Pancreas (tissue), 10 donors: ENCODE results near the gene HOXA11. TPM values are rescaled to one million over a fixed set of nuclear protein-coding genes. Genes with fewer than 3 reads are reported as not detected.

Experiments
- ATAC-seq, 4 donors: fragments of 200-7000 bp; cut with Tn5 transposase; one replicate each; pipeline versions ENCODE4 v1.8.0 to v1.9.1; 2020; ENCODE audit warnings: mild to moderate bottlenecking in 4 of 4, moderate library complexity in 4 of 4
- DNase-seq, 6 donors: peaks; one replicate each; pipeline ENCODE4 v3.0.0-alpha.2; 2020
- FAIRE-seq: peaks from 2 replicates; lab custom pipeline; 2012; peaks lifted over from hg19 to GRCh38; lab: Jason Lieb, UNC
- H3K27ac ChIP-seq, 4 donors: fragments of 200-600 bp; sonication (generic); 1 replicate in 3 of 4; 2 replicates in 1 of 4; pipeline versions ENCODE4 v1.5.0 to v1.8.0; 2020
- H3K27me3 ChIP-seq, 4 donors: fragments of 200-600 bp; one replicate each; pipeline ENCODE4 v1.8.0; 2021
- H3K36me3 ChIP-seq, 3 donors: fragments of 200-600 bp; sonication (generic) in 1 of 3; one replicate each; pipeline versions ENCODE4 v1.5.0 to v1.8.0; 2020 to 2021
- H3K4me1 ChIP-seq, 3 donors: fragments of 200-600 bp; one replicate each; pipeline ENCODE4 v1.8.0; 2021
- H3K4me3 ChIP-seq, 4 donors: fragments of 200-600 bp; sonication (generic) in 2 of 4; one replicate each; pipeline versions ENCODE4 v1.5.0 to v1.8.0; 2020 to 2021
- H3K9me3 ChIP-seq, 4 donors: fragments of 200-600 bp; one replicate each; pipeline ENCODE4 v1.8.0; 2021
- CTCF ChIP-seq, 4 donors: fragments of 200-600 bp; sonication (generic) in 3 of 4; IDR thresholded peaks; one replicate each; pipeline versions ENCODE4 v1.5.0 to v1.8.0; 2021; ENCODE audit warnings: antibody characterized with exemption in 4 of 4
- WGBS, 2 donors: extraction: QIAGEN DNeasy Blood & Tissue Kit; methylation state at CpG; one replicate each; pipeline ENCODE4 v1.1.7; 2013; 5-methylcytosine and 5-hydroxymethylcytosine counted together
- intact Hi-C, 3 donors: fragments of 100-400 bp; cut with DNase I; formaldehyde crosslinking; loops; one replicate each; pipeline versions ENCODE4 v1.11.1 to v1.14.2; 2022
- polyA plus RNA-seq, 2 donors: library from polyadenylated mRNA; stranded (reverse); fragments of 200-250 nt; gene quantifications; one replicate each; pipeline ENCODE4 v1.2.3, GENCODE V29; 2013
- total RNA-seq, 6 donors: library from RNA; stranded (reverse); fragmentation: NEBNext Ultra II Directional in 4 of 6; extraction: Animal tissue kit (Norgen Biotek cat#: 25700) in 4 of 6; gene quantifications; one replicate each; pipeline versions ENCODE4 v1.2.1 to v1.2.4, GENCODE V29; 2021 to 2023
- donor health status: healthy with polysubstance abuse.
- donor health status: DM: no; HTN: no; CAD: no; lungs with moderate emphysema.
- donor health status: DM: no; HTN: no; CAD: no.
- donor health status: control.
- donor health status: control.
- donor health status: Bipolar disorder and iron deficiency.
- donor health status: DM: yes; HTN: yes; CAD: no.
- donor health status: DM: no; HTN: no; CAD: no.
- donor health status: DM: no; HTN: no; CAD: no.
- donor health status: DM: yes; HTN: yes; CAD: no.

Gene HOXA11
- total and polyA plus RNA-seq, 8 donors: not detected

DNA sequence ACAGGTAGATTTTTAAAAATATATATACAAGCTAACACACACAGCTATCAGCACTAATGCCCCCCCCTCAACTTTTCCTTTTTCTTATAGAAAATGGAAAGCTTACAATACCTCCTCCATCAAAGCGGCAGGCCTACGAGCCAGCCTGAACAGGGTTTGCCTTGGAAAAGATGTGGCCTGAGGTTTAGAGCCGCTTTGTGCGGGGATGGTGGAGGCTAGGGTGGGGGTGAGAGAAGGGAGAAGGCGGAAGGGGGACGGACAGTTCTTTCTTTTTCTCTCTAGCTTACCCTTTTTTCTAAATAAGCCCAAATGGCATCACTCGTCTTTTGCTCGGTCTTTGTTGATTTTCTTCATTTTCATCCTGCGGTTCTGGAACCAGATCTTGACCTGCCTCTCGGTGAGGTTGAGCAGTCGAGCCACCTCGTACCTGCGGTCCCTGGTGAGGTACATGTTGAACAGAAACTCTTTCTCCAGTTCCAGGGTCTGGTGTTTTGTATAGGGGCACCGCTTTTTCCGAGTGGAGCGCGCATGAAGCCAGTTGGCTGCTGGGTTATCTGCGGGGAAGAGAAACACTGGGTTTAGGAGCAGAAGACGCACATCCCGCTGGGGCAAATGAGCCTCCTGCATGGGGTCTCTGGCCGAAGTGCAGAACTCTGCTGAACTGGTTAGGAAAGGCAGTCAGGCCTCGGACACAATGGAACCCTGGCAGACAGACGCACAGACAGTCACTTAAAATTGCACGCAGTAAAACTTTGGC is 21.6 kb downstream of the HOXA11 start:
- Histone ChIP-seq H3K27ac (no peak overlapping the region), H3K4me3 (no peak overlapping the region), H3K4me1 (peaks cover 0 to 7% (median 5%) of the 10 kb centered on the region in 3 donors), H3K27me3 (peaks cover 14 to 79% (median 27%) of the 10 kb centered on the region in 4 donors), H3K36me3 (no peaks in the 10 kb centered on the region), H3K9me3 (no peaks in the 10 kb centered on the region)
- DNase-seq (no peak), FAIRE-seq (no peak), ATAC-seq (no peak)
- 43 to 49% methylated on average over 24 of the region's 24 CpGs for WGBS, 2 donors
- intact Hi-C loops: no loop called here
- no peak for TF ChIP-seq CTCF (IDR thresholded peaks at IDR 0.05)

- peaks cover 0 to 7% (median 5%) of the 10 kb centered on the region in 3 donors for H3K4me1 ChIP-seq
- WGBS, 2 donors: 59 to 69% methylated on average over 7 of the region's 7 CpGs
- no peak overlapping the region for H3K4me3 ChIP-seq
- FAIRE-seq (peak; percentile 51), ATAC-seq (no peak), DNase-seq (no peak)
- no peak for TF ChIP-seq CTCF (IDR thresholded peaks at IDR 0.05)
- intact Hi-C loops: no loop called here
- peaks cover 13 to 75% (median 30%) of the 10 kb centered on the region in 4 donors for H3K27me3 ChIP-seq
- H3K9me3 ChIP-seq: no peaks in the 10 kb centered on the region
- H3K27ac ChIP-seq: no peak overlapping the region
- H3K36me3 ChIP-seq: no peaks in the 10 kb centered on the region
Observed at GRCh38 chr7:27162561-27163287, 22.3 kb downstream of the HOXA11 start.

GRCh38 chr7:27161721-27162560 is 23.1 kb downstream of the HOXA11 start:
- peak in 3 of 6 donors; percentile 15 to 64 (median 55) for DNase-seq

GRCh38 chr7:27161214-27161720 is 23.8 kb downstream of the HOXA11 start:
- peak in 3 of 6 donors; percentile 18 to 57 (median 32) for DNase-seq

More at GRCh38 chr7:27161721-27162560, 23.1 kb downstream of the HOXA11 start:
- Histone ChIP-seq H3K27ac (no peak overlapping the region), H3K4me1 (peaks cover 0 to 7% (median 5%) of the 10 kb centered on the region in 3 donors), H3K4me3 (peak overlapping the region in 1 of 4 donors; percentile 82), H3K36me3 (no peaks in the 10 kb centered on the region), H3K9me3 (no peaks in the 10 kb centered on the region), H3K27me3 (peaks cover 13 to 74% (median 30%) of the 10 kb centered on the region in 4 donors)
- WGBS, 2 donors: 38 to 40% methylated on average over 26 to 29 of the region's 30 CpGs
- ATAC-seq: no peak
- no peak for TF ChIP-seq CTCF (IDR thresholded peaks at IDR 0.05)
- no peak for FAIRE-seq
- intact Hi-C loops: no loop called here

More at GRCh38 chr7:27161214-27161720, 23.8 kb downstream of the HOXA11 start:
- Histone ChIP-seq H3K36me3 (no peaks in the 10 kb centered on the region), H3K4me1 (peaks cover 0 to 7% (median 5%) of the 10 kb centered on the region in 3 donors), H3K9me3 (no peaks in the 10 kb centered on the region), H3K4me3 (peak overlapping the region; percentile 29 to 82 (median 62)), H3K27me3 (peaks cover 13 to 74% (median 29%) of the 10 kb centered on the region in 4 donors), H3K27ac (no peak overlapping the region)
- peak in 3 of 4 donors; percentile 2 to 41 (median 19) for ATAC-seq
- no peak for FAIRE-seq
- peak in 1 of 4 donors; percentile 18 for TF ChIP-seq CTCF (IDR thresholded peaks at IDR 0.05)
- 9 to 11% methylated on average over 27 of the region's 27 CpGs for WGBS, 2 donors
- intact Hi-C loops: no loop called here
